ENCODE results near the gene GLCCI1. TPM values are rescaled to one million over a fixed set of nuclear protein-coding genes. Genes with fewer than 3 reads are reported as not detected.

GLCCI1 gene
- polyA plus RNA-seq, 1 donor from 2014 or later = 37.2 TPM

DNA sequence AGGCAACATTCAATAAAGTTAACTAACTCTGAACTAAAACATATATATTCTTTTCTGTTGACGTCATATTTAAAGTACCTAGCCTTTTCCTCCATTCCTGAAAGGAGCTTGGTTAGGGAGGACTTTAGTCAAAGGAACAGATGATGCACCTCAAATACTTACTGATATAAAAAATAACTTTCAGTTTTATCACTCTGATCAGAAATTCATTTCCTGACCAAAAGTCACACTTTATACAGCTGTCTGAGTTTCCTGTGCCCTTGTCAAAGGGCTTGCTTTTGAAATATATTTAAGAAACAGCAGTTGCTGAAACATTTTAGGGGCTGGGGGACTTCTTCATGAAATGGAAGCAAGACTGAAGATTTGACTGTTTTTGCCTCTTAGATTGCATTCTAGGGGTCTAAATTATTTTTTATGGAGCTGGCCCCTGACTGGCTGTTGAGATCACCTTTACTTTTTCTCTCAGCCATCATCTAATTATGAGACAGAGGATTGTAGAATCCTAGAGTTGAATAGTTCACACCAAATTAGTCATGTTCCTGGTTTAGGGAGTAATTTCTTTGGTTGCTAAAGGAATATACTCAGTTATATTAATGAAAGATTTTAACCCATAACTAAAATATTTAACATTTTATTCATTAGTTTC lies 46.6 kb downstream of the GLCCI1 start:
- no peaks in the 10 kb centered on the region for H3K9me3 ChIP-seq (ENCODE audit: low read length)

DNA sequence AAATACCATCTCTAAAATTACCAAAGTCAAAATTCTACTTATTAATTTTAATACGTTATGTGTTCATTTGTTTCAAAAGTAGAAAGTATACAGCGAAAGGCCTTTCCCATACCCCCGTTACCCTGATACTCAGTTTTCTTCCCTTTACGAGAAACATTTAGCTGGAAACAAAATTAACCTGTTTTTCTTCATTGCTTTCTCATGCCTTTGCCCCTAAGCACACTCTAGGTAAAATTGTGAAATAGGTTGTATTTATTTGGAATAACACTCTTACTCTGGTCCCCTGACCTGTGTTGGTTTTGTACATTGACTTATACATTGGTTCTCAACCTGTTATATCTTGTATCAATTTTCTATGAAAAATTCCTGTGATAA lies 47.1 kb downstream of the GLCCI1 start:
- H3K27ac ChIP-seq (ENCODE audit: low read length) = no peak overlapping the region
- TF ChIP-seq POLR2AphosphoS5 (IDR thresholded peaks at IDR 0.05) = no peak
- H3K36me3 ChIP-seq (ENCODE audit: insufficient read depth, low read length) = peaks cover 3% of the 10 kb centered on the region
- no peak overlapping the region for H2AFZ ChIP-seq (ENCODE audit: low read depth, low read length)
- H3K27me3 ChIP-seq (ENCODE audit: insufficient read depth, low read depth, low read length) = no peaks in the 10 kb centered on the region
- peaks cover 4% of the 10 kb centered on the region for H3K79me2 ChIP-seq (replicated peaks; ENCODE audit: insufficient read depth, low read length)
- no peaks in the 10 kb centered on the region for H3F3A ChIP-seq (ENCODE audit: insufficient read depth, low read length, poor library complexity, severe bottlenecking)
- no peaks in the 10 kb centered on the region for H3K9me2 ChIP-seq (ENCODE audit: insufficient read depth, low read length)
- no peak overlapping the region for H3K9ac ChIP-seq (ENCODE audit: low read length)
- no peaks in the 10 kb centered on the region for H3K9me3 ChIP-seq (ENCODE audit: low read length)
- H4K20me1 ChIP-seq (ENCODE audit: insufficient read depth) = no peaks in the 10 kb centered on the region
- no peak overlapping the region for H3K4me3 ChIP-seq (ENCODE audit: low read length)
- no peak overlapping the region for H3K4me2 ChIP-seq (ENCODE audit: low read length)

More for the DNA sequence above, 46.6 kb downstream of the GLCCI1 start:
- Histone ChIP-seq H3K4me3 (ENCODE audit: low read length) (no peak overlapping the region), H3K9ac (ENCODE audit: low read length) (no peak overlapping the region), H3K27ac (ENCODE audit: low read length) (no peak overlapping the region), H3K36me3 (ENCODE audit: insufficient read depth, low read length) (peaks cover 3% of the 10 kb centered on the region), H3K4me2 (ENCODE audit: low read length) (no peak overlapping the region), H3F3A (ENCODE audit: insufficient read depth, low read length, poor library complexity, severe bottlenecking) (no peaks in the 10 kb centered on the region), H2AFZ (ENCODE audit: low read depth, low read length) (no peak overlapping the region), H4K20me1 (ENCODE audit: insufficient read depth) (no peaks in the 10 kb centered on the region), H3K9me2 (ENCODE audit: insufficient read depth, low read length) (no peaks in the 10 kb centered on the region), H3K27me3 (ENCODE audit: insufficient read depth, low read depth, low read length) (no peaks in the 10 kb centered on the region), H3K79me2 (replicated peaks; ENCODE audit: insufficient read depth, low read length) (peaks cover 4% of the 10 kb centered on the region)
- TF ChIP-seq, protein P1, sequence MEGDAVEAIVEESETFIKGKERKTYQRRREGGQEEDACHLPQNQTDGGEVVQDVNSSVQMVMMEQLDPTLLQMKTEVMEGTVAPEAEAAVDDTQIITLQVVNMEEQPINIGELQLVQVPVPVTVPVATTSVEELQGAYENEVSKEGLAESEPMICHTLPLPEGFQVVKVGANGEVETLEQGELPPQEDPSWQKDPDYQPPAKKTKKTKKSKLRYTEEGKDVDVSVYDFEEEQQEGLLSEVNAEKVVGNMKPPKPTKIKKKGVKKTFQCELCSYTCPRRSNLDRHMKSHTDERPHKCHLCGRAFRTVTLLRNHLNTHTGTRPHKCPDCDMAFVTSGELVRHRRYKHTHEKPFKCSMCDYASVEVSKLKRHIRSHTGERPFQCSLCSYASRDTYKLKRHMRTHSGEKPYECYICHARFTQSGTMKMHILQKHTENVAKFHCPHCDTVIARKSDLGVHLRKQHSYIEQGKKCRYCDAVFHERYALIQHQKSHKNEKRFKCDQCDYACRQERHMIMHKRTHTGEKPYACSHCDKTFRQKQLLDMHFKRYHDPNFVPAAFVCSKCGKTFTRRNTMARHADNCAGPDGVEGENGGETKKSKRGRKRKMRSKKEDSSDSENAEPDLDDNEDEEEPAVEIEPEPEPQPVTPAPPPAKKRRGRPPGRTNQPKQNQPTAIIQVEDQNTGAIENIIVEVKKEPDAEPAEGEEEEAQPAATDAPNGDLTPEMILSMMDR (IDR thresholded peaks at IDR 0.05; ENCODE audit: poor library complexity, severe bottlenecking) = no peak
- TF ChIP-seq, protein P2, sequence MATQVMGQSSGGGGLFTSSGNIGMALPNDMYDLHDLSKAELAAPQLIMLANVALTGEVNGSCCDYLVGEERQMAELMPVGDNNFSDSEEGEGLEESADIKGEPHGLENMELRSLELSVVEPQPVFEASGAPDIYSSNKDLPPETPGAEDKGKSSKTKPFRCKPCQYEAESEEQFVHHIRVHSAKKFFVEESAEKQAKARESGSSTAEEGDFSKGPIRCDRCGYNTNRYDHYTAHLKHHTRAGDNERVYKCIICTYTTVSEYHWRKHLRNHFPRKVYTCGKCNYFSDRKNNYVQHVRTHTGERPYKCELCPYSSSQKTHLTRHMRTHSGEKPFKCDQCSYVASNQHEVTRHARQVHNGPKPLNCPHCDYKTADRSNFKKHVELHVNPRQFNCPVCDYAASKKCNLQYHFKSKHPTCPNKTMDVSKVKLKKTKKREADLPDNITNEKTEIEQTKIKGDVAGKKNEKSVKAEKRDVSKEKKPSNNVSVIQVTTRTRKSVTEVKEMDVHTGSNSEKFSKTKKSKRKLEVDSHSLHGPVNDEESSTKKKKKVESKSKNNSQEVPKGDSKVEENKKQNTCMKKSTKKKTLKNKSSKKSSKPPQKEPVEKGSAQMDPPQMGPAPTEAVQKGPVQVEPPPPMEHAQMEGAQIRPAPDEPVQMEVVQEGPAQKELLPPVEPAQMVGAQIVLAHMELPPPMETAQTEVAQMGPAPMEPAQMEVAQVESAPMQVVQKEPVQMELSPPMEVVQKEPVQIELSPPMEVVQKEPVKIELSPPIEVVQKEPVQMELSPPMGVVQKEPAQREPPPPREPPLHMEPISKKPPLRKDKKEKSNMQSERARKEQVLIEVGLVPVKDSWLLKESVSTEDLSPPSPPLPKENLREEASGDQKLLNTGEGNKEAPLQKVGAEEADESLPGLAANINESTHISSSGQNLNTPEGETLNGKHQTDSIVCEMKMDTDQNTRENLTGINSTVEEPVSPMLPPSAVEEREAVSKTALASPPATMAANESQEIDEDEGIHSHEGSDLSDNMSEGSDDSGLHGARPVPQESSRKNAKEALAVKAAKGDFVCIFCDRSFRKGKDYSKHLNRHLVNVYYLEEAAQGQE (IDR thresholded peaks at IDR 0.05; ENCODE audit: borderline replicate concordance) = no peak
- no peak for TF ChIP-seq MXI1 (conservative IDR thresholded peaks at IDR 0.05; ENCODE audit: poor library complexity, severe bottlenecking)
- no peak for TF ChIP-seq SMC3 (conservative IDR thresholded peaks at IDR 0.05; ENCODE audit: poor library complexity)
- TF ChIP-seq RAD21 (conservative IDR thresholded peaks at IDR 0.05) = no peak
- TF ChIP-seq POLR2AphosphoS5 (IDR thresholded peaks at IDR 0.05) = no peak
- no peak for TF ChIP-seq EP300 (conservative IDR thresholded peaks at IDR 0.05; ENCODE audit: poor library complexity, severe bottlenecking)
- TF ChIP-seq TAF1 (IDR thresholded peaks at IDR 0.05; ENCODE audit: low read depth) = no peak
- no peak for TF ChIP-seq EZH2 (IDR thresholded peaks at IDR 0.05; ENCODE audit: borderline replicate concordance, insufficient read depth, low read length, poor library complexity, severe bottlenecking)
